Endodermal cell (in vitro differentiated cells): ENCODE measurements around the gene FUT8. TPM values are rescaled to one million over a fixed set of nuclear protein-coding genes. Genes with fewer than 3 reads are reported as not detected.

Experiments used
- DNase-seq: peaks from one replicate; pipeline ENCODE4 v3.0.0-alpha.2; 2017
- H3K27ac ChIP-seq: 2 replicates; pipeline ENCODE4 v1.5.1; 2013; ENCODE audit warnings: mild to moderate bottlenecking, low read depth, low read length, moderate library complexity
- H3K27me3 ChIP-seq: 2 replicates; pipeline ENCODE4 v1.6.1; 2013; ENCODE audit warnings: mild to moderate bottlenecking, low read length, moderate library complexity; ENCODE audit not compliant: insufficient read depth, control insufficient read depth, poor library complexity, severe bottlenecking
- H3K36me3 ChIP-seq: 2 replicates; pipeline ENCODE4 v1.7.0; 2013; ENCODE audit warnings: mild to moderate bottlenecking, low read length, moderate library complexity; ENCODE audit not compliant: control insufficient read depth, insufficient read depth
- H3K4me1 ChIP-seq: one replicate; pipeline ENCODE4 v1.7.0; 2013; ENCODE audit warnings: low read length; ENCODE audit not compliant: control insufficient read depth, insufficient read depth
- H3K4me3 ChIP-seq: 2 replicates; pipeline ENCODE4 v1.5.1; 2013; ENCODE audit warnings: mild to moderate bottlenecking, low read length, moderate library complexity
- H3K9ac ChIP-seq: 2 replicates; pipeline ENCODE4 v1.6.1; 2013; ENCODE audit warnings: mild to moderate bottlenecking, low read length, moderate library complexity; ENCODE audit not compliant: poor library complexity, severe bottlenecking; ENCODE audit errors: extremely low read depth
- H3K9me3 ChIP-seq: 2 replicates; pipeline ENCODE4 v1.6.1; 2013; ENCODE audit warnings: mild to moderate bottlenecking, low read length, moderate library complexity; ENCODE audit not compliant: control insufficient read depth
- H3K27ac Mint-ChIP-seq: 2 replicates; pipeline ENCODE4 v1.8.0; 2020; ENCODE audit warnings: mixed read lengths
- H3K27me3 Mint-ChIP-seq: 2 replicates; pipeline ENCODE4 v1.8.0; 2021; ENCODE audit warnings: mild to moderate bottlenecking, mixed read lengths; ENCODE audit not compliant: insufficient read depth
- H3K36me3 Mint-ChIP-seq: 2 replicates; pipeline ENCODE4 v1.8.0; 2020; ENCODE audit warnings: low read depth, mixed read lengths
- H3K4me1 Mint-ChIP-seq: 2 replicates; pipeline ENCODE4 v1.8.0; 2020; ENCODE audit warnings: mixed read lengths
- H3K4me3 Mint-ChIP-seq: 2 replicates; pipeline ENCODE4 v1.8.0; 2020; ENCODE audit warnings: mild to moderate bottlenecking, moderate library complexity, mixed read lengths
- H3K9me3 Mint-ChIP-seq: 2 replicates; pipeline ENCODE4 v1.8.0; 2020; ENCODE audit warnings: mild to moderate bottlenecking, mixed read lengths
- CTCF ChIP-seq: fragments of 200-600 bp; sonication (generic); conservative IDR thresholded peaks from 2 replicates; pipeline ENCODE4 v1.5.0; 2021; ENCODE audit warnings: antibody characterized with exemption, mild to moderate bottlenecking
- WGBS, 2 experiments: methylation state at CpG; one replicate each; pipeline versions ENCODE4 v1.1.5 to v1.1.7; 2013; ENCODE audit warnings: missing lambda C conversion rate in 2 of 2, mixed read lengths in 1 of 2; ENCODE audit not compliant: insufficient coverage in 1 of 2, insufficient read length in 1 of 2; 5-methylcytosine and 5-hydroxymethylcytosine counted together
- microRNA-seq: library from miRNA; unstranded; fragments of <30 nt; microRNA quantifications from one replicate; pipeline ENCODE4 v1.2.0, GENCODE V29; 2020; ENCODE audit warnings: borderline microRNAs expressed
- total RNA-seq, 2 donors: library from RNA; stranded (reverse); fragmentation: NEBNext Ultra II Directional in 1 of 2; extraction: Animal tissue kit (Norgen Biotek cat#: 25700) in 1 of 2; gene quantifications; 2 replicates in 1 of 2; 3 replicates in 1 of 2; pipeline ENCODE4 v1.2.1, GENCODE V29; 2021

Gene FUT8
- total RNA-seq, 2 donors from 2014 or later = 63.9 to 76.9 TPM

- Histone ChIP-seq H3K27me3 (no peaks in the 10 kb centered on the region), H3K4me3 (no peak overlapping the region), H3K4me1 (peaks cover 5% of the 10 kb centered on the region), H3K27ac (no peak overlapping the region), H3K9ac (no peak overlapping the region), H3K36me3 (no peaks in the 10 kb centered on the region), H3K9me3 (peaks cover 4% of the 10 kb centered on the region)
- H3K4me1 Mint-ChIP-seq = peaks cover 4% of the 10 kb centered on the region
- 83 to 86% methylated on average over 5 to 6 of the region's 7 CpGs for WGBS, 2 experiments
- peak; percentile 55 for TF ChIP-seq CTCF
- H3K4me3 Mint-ChIP-seq = no peak overlapping the region
- no peaks in the 10 kb centered on the region for H3K9me3 Mint-ChIP-seq
- peak; percentile 70 for DNase-seq
- no peak overlapping the region for H3K27ac Mint-ChIP-seq
- no peaks in the 10 kb centered on the region for H3K27me3 Mint-ChIP-seq
- H3K36me3 Mint-ChIP-seq = no peaks in the 10 kb centered on the region
Measured at GRCh38 chr14:65790172-65790815, 377.8 kb downstream of the FUT8 start.

- Histone ChIP-seq H3K27ac (no peak overlapping the region), H3K9ac (peak overlapping the region; percentile 6), H3K4me3 (no peak overlapping the region), H3K9me3 (peaks cover 4% of the 10 kb centered on the region), H3K36me3 (no peaks in the 10 kb centered on the region), H3K27me3 (no peaks in the 10 kb centered on the region), H3K4me1 (peaks cover 5% of the 10 kb centered on the region)
- TF ChIP-seq CTCF = no peak
- H3K27me3 Mint-ChIP-seq = no peaks in the 10 kb centered on the region
- 84 to 85% methylated on average over 6 to 14 of the region's 14 CpGs for WGBS, 2 experiments
- DNase-seq = peak; percentile 73
- peaks cover 2% of the 10 kb centered on the region for H3K4me1 Mint-ChIP-seq
- H3K9me3 Mint-ChIP-seq = no peaks in the 10 kb centered on the region
- no peak overlapping the region for H3K27ac Mint-ChIP-seq
- H3K4me3 Mint-ChIP-seq = no peak overlapping the region
- no peaks in the 10 kb centered on the region for H3K36me3 Mint-ChIP-seq
Measured at GRCh38 chr14:65791191-65791981, 378.9 kb downstream of the FUT8 start.

- Mint-ChIP-seq H3K4me1 (no peaks in the 10 kb centered on the region), H3K27me3 (no peaks in the 10 kb centered on the region), H3K9me3 (no peaks in the 10 kb centered on the region), H3K27ac (no peak overlapping the region), H3K4me3 (no peak overlapping the region), H3K36me3 (no peaks in the 10 kb centered on the region)
- DNase-seq = peak; percentile 90
- 77 to 84% methylated on average over 9 of the region's 9 CpGs for WGBS, 2 experiments
- Histone ChIP-seq H3K27ac (no peak overlapping the region), H3K9ac (peak overlapping the region; percentile 6), H3K36me3 (no peaks in the 10 kb centered on the region), H3K4me3 (no peak overlapping the region), H3K9me3 (peaks cover 3% of the 10 kb centered on the region), H3K27me3 (no peaks in the 10 kb centered on the region), H3K4me1 (peaks cover 5% of the 10 kb centered on the region)
- no peak for TF ChIP-seq CTCF
Measured at GRCh38 chr14:65792208-65792905, 379.8 kb downstream of the FUT8 start.

Small RNA genes within 50 kb of the gene (microRNA-seq; reads per million reads assigned to microRNA genes)
- gene MIR625 = 0.89 reads per million
